ENCODE measurements around the gene CIB4. TPM values are rescaled to one million over a fixed set of nuclear protein-coding genes. Genes with fewer than 3 reads are reported as not detected.

Gene CIB4
- polyA plus RNA-seq, 3 donors from 2014 or later, result not detected

DNA sequence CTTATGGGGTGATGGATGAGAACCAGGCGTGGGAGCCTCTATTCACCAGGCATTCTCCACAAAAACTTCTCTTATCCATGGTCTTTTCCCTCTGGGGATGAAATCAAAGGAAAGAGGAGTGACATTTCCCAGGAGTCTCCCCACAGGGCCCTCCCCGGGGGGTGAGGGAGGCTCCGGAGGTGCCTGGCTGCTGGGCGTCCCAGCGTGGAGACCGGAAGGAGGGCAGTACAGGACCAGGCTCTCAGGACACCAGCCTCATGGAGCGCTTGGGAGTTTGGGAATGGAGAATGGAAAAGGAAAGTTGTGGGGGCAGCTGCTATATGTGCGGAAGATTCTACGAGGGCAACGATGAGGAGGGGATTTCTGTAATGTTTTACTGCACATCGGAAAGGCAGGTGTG is 22.1 kb downstream of the CIB4 start:
- Mint-ChIP-seq H3K36me3 (no peaks in the 10 kb centered on the region), H3K27me3 (ENCODE audit: low read depth in 3 of 3) (peaks cover 2 to 13% (median 8%) of the 10 kb centered on the region in 3 donors), H3K27ac (peak overlapping the region in 1 of 6 donors; percentile 1), H3K9me3 (no peaks in the 10 kb centered on the region), H3K4me3 (peak overlapping the region in 1 of 5 donors; percentile 34), H3K4me1 (peaks cover 5 to 7% of the 10 kb centered on the region in 2 donors)
- DNase-seq, result no peak

- no peak for DNase-seq
- no peaks in the 10 kb centered on the region for H3K9me3 Mint-ChIP-seq
- no peak overlapping the region for H3K4me3 Mint-ChIP-seq
- peaks cover 5 to 7% of the 10 kb centered on the region in 2 donors for H3K4me1 Mint-ChIP-seq
- no peak overlapping the region for H3K27ac Mint-ChIP-seq
- H3K36me3 Mint-ChIP-seq, result no peaks in the 10 kb centered on the region
- peaks cover 2 to 12% (median 6%) of the 10 kb centered on the region in 3 donors for H3K27me3 Mint-ChIP-seq (ENCODE audit: low read depth in 3 of 3)
These were observed 22.6 kb downstream of the CIB4 start for GRCh38 chr2:26618611-26619010.

DNA sequence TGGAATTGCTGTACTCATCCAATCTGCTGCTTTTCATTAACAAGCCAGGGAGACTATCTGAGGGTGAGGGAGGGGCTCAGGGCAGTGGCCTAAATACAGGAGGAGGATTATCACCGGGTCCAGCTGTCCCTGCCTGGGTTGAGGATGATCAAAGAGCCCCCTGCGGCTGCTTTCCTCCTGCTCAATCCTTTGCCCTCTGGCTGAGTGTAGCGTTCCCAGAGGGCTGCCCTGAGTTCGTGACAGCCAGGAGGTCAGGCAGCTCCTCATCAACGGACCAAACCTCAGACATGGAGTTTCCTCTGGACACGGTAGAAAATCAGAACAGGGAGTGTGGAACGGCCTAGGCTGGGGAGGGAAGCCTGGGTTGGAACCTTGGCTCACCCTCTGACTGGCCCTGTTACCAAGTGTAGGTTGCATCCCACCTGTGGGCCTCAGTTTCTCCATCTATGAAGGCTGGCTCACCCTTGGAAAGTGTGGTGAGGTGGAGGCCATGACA is 23.5 kb downstream of the CIB4 start:
- Mint-ChIP-seq H3K27ac (peak overlapping the region in 1 of 6 donors; percentile 31), H3K4me3 (no peak overlapping the region), H3K4me1 (peaks cover 5 to 7% of the 10 kb centered on the region in 2 donors), H3K27me3 (ENCODE audit: low read depth in 3 of 3) (peaks cover 2 to 12% (median 6%) of the 10 kb centered on the region in 3 donors), H3K9me3 (no peaks in the 10 kb centered on the region), H3K36me3 (no peaks in the 10 kb centered on the region)
- DNase-seq, result no peak

DNA sequence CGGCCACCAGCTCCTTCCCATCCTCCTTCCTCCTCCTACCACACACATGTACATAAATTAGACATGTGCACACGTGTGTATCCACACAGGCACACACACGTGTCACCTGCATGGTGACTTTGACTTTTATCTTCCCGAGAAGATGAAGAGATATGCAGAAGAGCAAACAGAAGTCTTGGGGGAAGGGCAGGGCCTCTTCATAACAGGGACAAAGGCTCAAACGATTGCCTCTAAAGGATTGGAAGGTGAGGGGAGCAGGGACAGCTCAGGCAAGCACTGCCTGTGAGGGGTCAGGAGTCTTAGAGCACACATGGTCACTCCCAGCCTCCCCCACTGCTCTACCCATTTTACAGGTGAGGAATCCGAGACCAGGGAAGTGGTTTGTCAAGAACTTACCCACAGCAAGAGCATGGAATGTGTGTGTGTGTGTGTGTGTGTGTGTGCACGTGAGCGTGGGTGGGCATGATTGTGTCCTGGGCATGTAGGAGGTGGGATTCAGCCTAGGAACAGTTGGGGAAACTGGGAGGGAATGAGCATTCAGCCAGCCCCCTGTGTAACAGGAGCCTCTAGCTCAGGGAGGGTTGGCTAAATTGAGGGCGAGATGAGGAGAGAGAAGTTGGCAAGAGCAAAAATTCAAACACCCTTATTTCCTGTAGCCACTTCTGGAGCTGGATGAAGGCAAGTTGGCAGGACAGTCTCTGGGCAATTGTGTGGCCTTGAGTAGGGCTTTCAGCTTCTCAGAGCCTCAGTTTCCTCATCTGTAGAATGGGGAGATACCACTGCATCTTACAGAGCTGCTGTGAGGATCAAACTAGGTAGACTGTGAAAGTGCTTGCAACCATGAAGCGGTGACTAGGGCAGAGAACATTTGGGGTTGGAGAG is 24.2 kb downstream of the CIB4 start:
- H3K27ac Mint-ChIP-seq, result peak overlapping the region in 1 of 6 donors; percentile 31
- H3K36me3 Mint-ChIP-seq, result no peaks in the 10 kb centered on the region
- peaks cover 2 to 12% (median 6%) of the 10 kb centered on the region in 3 donors for H3K27me3 Mint-ChIP-seq (ENCODE audit: low read depth in 3 of 3)
- no peak for DNase-seq
- H3K4me1 Mint-ChIP-seq, result peaks cover 5 to 7% of the 10 kb centered on the region in 2 donors
- H3K4me3 Mint-ChIP-seq, result no peak overlapping the region
- no peaks in the 10 kb centered on the region for H3K9me3 Mint-ChIP-seq

DNA sequence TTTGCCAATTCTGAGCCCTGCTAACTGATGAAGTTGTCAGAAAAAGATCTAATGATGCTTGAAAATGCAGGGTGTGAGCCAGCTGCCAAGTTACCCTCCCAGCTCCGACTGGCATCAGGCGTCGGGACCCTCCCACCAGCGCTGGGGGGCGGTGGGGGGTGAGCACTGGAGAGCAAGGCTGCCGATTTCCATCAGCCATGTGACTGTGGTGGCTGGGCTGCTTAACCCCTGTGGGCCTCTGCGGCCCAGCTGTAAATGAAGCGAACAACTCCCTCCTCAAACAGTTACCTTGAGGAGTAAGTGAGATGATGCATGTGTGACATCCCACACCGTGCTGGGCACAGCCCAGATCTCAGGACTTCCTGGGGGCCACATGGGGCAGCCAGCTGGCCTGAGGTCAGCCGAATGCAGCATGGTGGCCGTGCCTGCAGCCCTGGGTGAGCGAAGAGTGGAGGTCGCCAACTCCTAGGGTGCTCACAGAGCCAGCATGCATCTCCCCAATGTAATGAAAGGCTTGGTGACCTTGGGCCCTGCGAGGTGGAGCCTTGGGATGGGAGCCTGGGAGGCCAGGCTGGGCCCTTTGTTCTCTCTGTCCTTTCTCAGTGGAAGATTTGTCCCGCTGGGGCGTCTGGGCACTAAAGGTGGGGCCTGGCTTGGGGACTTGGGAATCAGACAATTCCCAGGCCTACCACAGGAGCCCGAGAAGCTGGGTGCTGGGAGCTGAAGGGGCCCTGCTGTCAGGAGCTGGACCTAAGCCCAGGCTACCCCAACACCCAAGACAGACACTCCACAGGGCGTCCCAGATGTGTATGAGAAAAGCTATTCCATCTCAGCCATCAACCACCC is 25.1 kb downstream of the CIB4 start:
- Mint-ChIP-seq H3K4me3 (no peak overlapping the region), H3K27me3 (ENCODE audit: low read depth in 3 of 3) (peaks cover 2 to 12% (median 6%) of the 10 kb centered on the region in 3 donors), H3K36me3 (no peaks in the 10 kb centered on the region), H3K9me3 (no peaks in the 10 kb centered on the region), H3K27ac (no peak overlapping the region), H3K4me1 (peaks cover 5 to 7% of the 10 kb centered on the region in 2 donors)
- DNase-seq, result no peak

DNA sequence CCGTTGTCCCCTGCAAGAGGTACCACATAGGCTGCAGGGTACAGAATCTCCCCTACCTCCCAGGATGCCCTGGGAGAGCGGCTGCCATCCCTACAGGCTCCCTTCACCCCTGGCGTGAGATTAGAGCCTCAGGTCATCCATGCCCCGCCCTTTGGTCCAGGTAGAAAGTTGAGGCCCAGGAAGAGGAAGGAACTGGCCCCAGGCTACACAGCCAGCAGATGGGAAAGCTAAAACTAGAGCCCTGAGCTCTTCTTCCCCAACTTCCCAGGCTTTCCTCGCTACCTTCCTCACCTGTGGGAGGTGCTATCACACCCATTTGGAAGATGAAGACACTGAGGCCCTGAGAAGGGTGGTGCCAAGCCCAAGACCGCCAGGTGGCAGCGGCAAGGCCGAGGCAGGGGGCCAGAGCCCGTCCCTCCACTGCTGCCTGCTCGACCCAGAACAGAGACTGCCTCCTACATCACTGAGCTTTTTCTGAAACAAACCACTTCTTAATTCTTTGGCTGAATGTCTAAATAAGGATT is 25.8 kb downstream of the CIB4 start:
- no peak for DNase-seq
- no peaks in the 10 kb centered on the region for H3K36me3 Mint-ChIP-seq
- H3K4me3 Mint-ChIP-seq, result no peak overlapping the region
- H3K27ac Mint-ChIP-seq, result no peak overlapping the region
- H3K4me1 Mint-ChIP-seq, result peaks cover 7 to 13% of the 10 kb centered on the region in 2 donors
- peaks cover 2 to 10% (median 2%) of the 10 kb centered on the region in 3 donors for H3K27me3 Mint-ChIP-seq (ENCODE audit: low read depth in 3 of 3)
- no peaks in the 10 kb centered on the region for H3K9me3 Mint-ChIP-seq

GRCh38 chr2:26614216-26615138 is 26.7 kb downstream of the CIB4 start:
- H3K4me3 Mint-ChIP-seq, result no peak overlapping the region
- no peaks in the 10 kb centered on the region for H3K36me3 Mint-ChIP-seq
- no peak for DNase-seq
- peaks cover 2 to 9% (median 2%) of the 10 kb centered on the region in 3 donors for H3K27me3 Mint-ChIP-seq (ENCODE audit: low read depth in 3 of 3)
- no peak overlapping the region for H3K27ac Mint-ChIP-seq
- H3K4me1 Mint-ChIP-seq, result peaks cover 15 to 19% of the 10 kb centered on the region in 2 donors
- no peaks in the 10 kb centered on the region for H3K9me3 Mint-ChIP-seq

DNA sequence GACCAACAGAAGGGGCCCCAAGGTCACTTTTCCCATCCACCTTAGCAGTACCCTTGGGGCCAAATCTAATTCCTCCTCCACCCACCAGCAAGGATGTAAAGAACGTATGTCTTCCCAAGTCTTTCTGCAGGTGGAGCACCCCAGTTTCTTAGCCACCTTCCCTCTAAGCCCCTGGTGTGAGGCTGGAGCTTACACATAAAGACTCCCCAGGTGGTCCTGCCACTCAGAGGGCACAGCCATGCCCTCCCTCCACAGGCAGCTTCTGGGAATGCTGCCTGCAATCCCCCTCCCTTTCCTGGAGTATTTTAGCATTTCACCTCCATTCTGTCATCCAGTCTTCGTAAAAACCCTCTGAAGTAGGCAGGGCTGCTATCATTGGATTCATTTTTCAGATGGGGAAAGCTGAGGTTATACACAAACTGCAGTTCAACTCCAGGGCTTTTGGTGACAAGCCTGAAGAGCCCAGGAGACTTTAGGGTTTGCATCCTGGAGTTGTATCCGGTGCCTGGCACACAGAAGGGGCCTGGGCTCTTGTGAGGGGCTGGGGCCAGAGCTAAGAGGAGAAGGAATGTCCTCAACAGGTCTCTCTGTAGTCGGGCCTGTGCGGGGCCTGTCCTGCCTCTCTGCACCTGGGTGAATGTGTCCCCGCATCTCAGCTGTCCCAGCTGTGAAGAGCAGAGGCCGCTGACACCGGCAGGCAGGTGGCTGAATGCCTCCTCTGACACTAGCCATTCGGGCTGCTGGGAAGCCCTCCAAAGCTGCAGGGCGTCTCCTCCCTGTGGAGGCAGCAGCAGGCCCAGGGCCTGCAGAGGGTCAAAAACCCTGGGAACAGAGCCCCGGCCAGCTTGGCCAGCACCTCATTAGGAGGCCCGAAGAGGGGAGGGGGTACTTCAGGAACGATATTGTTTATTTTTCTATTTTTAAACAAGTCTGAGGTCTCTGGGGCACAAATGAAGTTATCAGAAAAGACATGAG is 27.6 kb downstream of the CIB4 start:
- no peak overlapping the region for H3K27ac Mint-ChIP-seq
- H3K4me3 Mint-ChIP-seq, result no peak overlapping the region
- H3K36me3 Mint-ChIP-seq, result no peaks in the 10 kb centered on the region
- H3K9me3 Mint-ChIP-seq, result no peaks in the 10 kb centered on the region
- DNase-seq, result no peak
- H3K27me3 Mint-ChIP-seq (ENCODE audit: low read depth in 3 of 3), result peaks cover 0 to 7% (median 2%) of the 10 kb centered on the region in 3 donors
- peaks cover 21 to 24% of the 10 kb centered on the region in 2 donors for H3K4me1 Mint-ChIP-seq

GRCh38 chr2:26612522-26613240 is 28.5 kb downstream of the CIB4 start:
- Mint-ChIP-seq H3K36me3 (no peaks in the 10 kb centered on the region), H3K4me1 (peaks cover 29 to 33% of the 10 kb centered on the region in 2 donors), H3K27ac (no peak overlapping the region), H3K4me3 (no peak overlapping the region), H3K27me3 (ENCODE audit: low read depth in 3 of 3) (peaks cover 0 to 7% (median 7%) of the 10 kb centered on the region in 3 donors), H3K9me3 (no peaks in the 10 kb centered on the region)
- no peak for DNase-seq

GRCh38 chr2:26612034-26612433 is 29.1 kb downstream of the CIB4 start:
- no peaks in the 10 kb centered on the region for H3K36me3 Mint-ChIP-seq
- H3K4me3 Mint-ChIP-seq, result no peak overlapping the region

GRCh38 chr2:26610504-26611335 is 30.4 kb downstream of the CIB4 start:
- Mint-ChIP-seq H3K9me3 (no peaks in the 10 kb centered on the region), H3K27me3 (ENCODE audit: low read depth in 3 of 3) (peaks cover 0 to 9% (median 4%) of the 10 kb centered on the region in 3 donors), H3K36me3 (no peaks in the 10 kb centered on the region), H3K4me3 (peak overlapping the region in 4 of 5 donors; percentile 24 to 59 (median 44)), H3K4me1 (peaks cover 31 to 50% of the 10 kb centered on the region in 2 donors), H3K27ac (peak overlapping the region in 3 of 6 donors; percentile 49 to 70 (median 62))
- no peak for DNase-seq

More at GRCh38 chr2:26612034-26612433, 29.1 kb downstream of the CIB4 start:
- no peak for DNase-seq
- Mint-ChIP-seq H3K9me3 (no peaks in the 10 kb centered on the region), H3K27ac (no peak overlapping the region), H3K4me1 (peaks cover 31 to 39% of the 10 kb centered on the region in 2 donors), H3K27me3 (ENCODE audit: low read depth in 3 of 3) (peaks cover 0 to 7% (median 5%) of the 10 kb centered on the region in 3 donors)

Measured in immature natural killer cell (primary cell).